Hippocampal formation (tissue), 2 donors: ENCODE data around the gene ZXDC.
A peak's percentile ranks its signal among the peaks of the same experiment; 100 is the strongest.

ENCODE experiments used
- DNase-seq, 2 donors: peaks; one replicate each; lab custom pipeline; 2025; lab: John Stamatoyannopoulos, UW

Gene ZXDC, protein sequence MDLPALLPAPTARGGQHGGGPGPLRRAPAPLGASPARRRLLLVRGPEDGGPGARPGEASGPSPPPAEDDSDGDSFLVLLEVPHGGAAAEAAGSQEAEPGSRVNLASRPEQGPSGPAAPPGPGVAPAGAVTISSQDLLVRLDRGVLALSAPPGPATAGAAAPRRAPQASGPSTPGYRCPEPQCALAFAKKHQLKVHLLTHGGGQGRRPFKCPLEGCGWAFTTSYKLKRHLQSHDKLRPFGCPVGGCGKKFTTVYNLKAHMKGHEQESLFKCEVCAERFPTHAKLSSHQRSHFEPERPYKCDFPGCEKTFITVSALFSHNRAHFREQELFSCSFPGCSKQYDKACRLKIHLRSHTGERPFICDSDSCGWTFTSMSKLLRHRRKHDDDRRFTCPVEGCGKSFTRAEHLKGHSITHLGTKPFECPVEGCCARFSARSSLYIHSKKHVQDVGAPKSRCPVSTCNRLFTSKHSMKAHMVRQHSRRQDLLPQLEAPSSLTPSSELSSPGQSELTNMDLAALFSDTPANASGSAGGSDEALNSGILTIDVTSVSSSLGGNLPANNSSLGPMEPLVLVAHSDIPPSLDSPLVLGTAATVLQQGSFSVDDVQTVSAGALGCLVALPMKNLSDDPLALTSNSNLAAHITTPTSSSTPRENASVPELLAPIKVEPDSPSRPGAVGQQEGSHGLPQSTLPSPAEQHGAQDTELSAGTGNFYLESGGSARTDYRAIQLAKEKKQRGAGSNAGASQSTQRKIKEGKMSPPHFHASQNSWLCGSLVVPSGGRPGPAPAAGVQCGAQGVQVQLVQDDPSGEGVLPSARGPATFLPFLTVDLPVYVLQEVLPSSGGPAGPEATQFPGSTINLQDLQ

DNA sequence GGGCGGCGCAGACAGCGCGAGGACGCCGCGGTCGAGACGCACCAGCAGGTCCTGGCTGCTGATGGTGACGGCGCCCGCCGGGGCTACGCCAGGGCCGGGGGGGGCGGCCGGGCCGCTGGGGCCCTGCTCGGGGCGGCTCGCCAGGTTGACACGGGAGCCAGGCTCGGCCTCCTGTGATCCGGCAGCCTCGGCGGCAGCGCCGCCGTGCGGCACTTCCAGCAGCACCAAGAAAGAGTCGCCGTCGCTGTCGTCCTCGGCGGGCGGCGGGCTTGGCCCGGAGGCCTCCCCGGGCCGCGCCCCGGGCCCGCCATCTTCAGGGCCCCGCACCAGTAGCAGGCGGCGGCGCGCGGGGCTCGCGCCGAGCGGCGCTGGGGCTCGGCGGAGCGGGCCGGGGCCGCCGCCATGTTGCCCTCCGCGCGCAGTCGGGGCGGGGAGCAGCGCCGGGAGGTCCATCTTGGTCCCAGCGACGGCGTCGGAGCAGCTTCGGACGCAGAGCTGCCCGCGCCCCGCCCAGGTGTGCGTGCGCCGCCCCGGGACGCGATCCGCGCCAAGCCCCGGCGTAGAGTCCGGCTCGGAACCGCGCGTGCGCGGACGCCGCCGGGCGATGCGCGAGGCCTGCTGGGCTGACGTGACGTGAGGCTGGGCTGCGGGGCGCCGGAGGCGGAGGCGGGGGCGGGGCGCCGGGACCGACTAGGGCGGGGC lies at the start of gene ZXDC:
ZXDC (minus strand) TSS at position 479 of the 702 bp plus-strand sequence; CDS start at position 453, 26 bp downstream.
- DNase-seq, result peak; percentile 89 to 90

DNA sequence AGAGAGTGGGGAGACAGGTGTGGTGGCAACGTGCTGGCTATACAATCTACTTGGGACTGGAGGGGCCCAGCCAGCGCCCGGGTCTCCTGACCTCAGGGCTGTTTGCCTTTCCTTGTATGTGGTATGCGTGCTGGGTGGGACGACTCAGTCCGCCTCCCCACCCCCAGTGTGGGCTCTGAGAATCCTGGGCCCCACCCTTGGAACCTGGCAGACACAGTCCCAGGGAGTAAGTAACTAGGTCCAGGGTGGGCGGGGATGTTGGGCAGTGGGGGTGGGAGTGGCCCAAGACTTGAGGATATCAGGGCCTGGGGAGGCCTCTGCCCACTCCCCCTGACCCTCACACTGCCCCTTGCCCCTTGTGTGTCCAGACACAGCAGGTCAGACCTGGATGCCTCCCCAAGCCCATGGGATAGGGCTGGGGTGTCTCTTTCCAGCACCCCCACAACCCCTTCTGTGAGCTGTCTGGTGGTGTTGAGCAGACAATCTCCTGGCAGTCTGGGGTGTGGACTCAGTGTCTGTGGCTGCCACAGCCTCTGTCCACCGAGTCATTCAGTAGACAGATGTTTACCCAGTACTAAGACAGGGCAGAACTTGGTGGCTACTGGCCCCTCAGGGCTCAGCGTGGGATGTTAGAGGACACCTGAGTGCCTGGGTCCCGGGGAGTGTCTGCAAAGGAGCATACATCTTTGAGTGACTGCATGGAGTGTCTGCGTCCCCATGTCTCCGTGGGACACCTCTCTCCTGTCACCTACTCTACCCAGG lies 49.6 kb upstream of the ZXDC start:
- no peak for DNase-seq

DNA sequence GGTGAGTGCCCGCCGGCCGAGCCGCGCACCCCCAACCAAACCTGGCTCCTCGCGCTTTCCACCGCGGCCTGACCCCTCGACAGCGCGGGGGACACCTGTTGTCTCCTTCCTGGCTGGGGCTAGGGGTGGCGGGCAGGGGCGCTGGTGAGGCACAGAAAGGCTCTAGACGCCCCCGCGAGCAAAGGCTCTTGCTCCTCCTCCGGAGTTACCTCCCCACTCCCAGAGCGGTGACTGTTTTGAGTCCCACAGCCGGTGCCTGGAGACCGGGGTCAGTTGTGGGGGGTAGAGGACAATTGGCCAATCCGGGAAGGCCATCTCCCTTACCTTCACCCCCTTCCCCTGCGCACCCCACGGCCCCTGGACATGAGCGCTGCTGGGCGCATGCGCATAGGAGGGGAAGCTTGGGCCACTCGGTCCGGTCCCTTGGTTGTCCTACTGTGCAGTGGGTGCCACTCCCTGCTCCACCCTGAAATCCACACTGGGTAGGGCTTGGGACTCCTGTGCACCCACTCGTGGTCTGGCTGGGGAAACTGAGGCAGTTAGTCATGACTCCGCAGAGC lies 48.8 kb upstream of the ZXDC start:
- DNase-seq, result no peak

DNA sequence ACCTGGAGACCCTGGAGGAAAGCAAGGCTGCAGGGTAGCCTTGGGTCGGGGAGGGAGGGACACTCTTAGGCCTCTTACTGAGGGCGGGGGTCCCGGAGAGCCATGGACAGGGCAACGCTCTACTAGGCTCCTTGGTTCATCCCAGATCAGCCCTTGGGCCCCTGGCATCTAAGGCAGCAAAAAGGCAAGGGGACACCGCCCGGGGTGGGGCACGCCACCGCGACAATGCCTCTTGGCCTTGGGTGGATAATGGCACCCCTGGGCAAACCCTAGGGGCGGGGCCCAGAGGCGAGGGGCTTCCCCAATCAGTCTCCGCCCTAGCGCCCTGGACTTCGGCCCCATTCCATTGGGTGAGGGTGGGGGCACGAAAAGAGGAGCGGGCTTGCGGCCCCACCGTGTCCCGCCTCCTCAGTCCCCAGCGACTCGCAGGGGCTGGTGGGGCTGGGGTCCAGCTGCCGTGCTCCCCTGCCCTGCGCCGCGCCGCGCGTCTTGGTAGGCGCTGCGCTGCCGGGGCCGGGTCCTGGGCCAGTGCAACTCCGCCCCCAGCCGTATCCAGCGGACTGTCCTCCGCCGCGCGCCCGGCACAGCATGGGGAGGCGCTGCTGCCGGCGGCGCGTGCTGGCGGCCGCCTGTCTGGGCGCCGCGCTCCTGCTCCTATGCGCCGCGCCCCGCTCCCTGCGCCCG lies 48.2 kb upstream of the ZXDC start, which contains the start of gene CHST13:
CHST13 (plus strand) TSS at position 411 of the 684 bp plus-strand sequence; CDS start at position 589, 178 bp downstream.
- no peak for DNase-seq

DNA sequence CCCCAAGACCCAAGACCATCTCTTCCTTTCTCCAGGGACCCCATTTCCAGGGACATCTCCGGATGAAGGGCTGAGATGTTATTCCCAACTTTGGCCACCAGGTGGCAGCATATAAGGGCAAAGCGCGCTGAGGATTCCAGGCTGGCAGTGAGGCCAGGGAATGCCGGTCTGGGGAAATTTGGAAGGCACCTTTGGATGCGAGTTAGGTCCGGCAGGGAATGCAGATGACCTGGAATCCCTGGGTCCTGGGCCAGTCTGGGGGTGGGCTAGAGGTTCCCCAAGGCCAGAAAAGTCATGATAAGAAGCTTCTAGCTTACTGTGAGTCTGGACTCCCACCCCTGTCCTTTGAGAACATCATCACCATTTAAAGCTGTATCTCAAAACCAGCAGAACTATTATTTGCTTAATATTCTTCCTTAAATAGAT lies 46.7 kb upstream of the ZXDC start:
- peak; percentile 24 to 31 for DNase-seq

DNA sequence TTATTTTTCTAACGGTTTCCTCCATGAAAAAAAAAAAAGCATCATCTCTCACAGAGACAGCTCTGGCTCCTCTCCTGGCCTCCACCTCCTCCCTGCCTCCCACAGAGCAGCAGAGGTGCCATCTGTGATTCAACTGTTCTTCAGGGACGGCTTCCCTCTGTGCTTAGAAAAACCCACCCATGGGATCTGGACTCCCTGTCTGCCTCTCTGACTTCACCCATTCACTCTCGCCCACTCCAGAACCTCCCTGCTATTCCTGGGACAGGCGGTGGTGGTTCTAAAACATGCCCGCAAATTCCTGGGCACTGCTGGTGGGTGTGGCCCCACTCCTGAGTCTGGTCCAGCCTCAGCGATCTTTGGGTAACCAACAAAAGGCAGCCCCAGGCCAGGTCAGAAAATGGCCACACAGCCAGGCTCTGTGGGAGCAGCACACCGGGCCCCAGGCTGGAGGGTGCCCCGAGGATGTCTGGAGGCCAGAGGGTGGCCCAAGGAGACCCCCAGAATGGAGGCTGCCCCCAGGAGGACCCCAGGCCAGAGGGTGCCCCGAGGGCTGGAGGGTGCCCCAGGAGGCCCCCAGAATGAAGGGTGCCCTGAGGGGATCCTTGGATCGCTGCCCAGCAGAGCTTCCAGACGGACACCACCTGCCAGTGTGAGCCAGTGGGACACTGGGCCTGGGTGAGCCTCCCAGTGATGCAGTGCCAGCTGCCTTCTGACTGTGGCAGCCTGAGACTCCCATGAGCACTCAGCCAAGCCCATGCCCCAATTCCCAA lies 45.6 kb upstream of the ZXDC start:
- peak in 1 of 2 donors; percentile 62 for DNase-seq

DNA sequence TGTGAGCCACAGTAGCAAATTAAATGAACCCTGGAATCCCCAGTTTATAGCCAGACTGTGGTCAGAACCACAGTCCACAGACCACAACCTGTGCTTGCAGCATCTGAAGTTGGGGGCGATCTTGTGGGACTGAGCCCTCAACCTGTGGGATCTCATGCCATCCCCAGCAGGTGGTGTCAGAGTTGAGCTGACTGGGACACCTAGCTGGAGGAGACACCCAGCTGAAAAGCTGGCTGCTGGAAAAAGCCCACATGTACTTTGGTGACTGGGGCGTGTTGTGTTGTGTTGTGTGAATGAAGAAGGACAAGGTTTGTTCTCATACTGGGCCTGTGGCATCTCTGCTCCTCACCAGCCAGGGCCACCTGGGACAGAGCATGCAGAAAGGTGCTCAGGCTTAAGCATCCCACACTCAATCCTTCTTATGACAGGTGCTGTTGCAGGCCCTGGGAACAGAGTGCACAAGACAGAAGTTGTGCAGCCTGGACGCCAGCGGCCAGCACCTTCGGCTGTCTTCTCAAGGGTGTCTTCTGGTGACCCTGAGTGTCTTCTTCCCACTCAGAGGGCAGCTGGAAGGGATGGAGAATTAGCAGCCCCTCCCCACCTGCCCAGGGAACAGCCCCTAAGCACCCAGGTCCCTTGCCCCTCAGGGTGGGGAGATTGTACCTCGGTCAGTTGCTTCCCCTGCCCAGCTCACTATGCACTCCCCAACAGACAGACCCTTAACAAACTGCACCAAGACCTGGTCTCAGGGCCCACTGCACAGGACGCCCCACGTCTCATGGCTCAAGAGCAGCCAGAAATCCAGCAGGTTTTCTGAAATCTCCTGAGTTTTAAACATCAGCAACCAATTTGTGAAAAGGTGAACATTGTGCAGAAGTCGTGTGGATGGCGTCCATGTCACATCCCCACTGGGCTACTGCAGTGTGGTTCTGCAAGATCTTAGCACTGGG lies 44.1 kb upstream of the ZXDC start:
- no peak for DNase-seq

DNA sequence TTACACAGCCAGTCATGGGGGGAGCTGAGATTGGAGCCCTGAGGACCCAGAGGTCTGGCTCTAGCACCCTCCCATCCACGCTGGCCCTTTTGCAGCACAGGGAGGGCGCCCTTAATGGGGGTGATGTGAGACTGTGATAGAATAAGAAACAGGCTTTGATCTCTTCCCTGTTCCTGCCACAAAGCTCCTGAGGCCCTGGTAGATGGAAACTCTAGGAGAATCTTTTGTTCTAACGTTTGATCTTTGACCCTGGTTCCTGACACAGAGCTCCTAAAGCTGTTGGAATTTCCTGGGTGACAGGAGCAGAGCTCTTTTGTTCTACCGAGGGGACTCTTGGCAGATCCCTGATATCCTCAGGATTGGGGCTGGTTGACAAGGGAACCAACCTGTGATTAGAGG lies 43.1 kb upstream of the ZXDC start:
- no peak for DNase-seq

DNA sequence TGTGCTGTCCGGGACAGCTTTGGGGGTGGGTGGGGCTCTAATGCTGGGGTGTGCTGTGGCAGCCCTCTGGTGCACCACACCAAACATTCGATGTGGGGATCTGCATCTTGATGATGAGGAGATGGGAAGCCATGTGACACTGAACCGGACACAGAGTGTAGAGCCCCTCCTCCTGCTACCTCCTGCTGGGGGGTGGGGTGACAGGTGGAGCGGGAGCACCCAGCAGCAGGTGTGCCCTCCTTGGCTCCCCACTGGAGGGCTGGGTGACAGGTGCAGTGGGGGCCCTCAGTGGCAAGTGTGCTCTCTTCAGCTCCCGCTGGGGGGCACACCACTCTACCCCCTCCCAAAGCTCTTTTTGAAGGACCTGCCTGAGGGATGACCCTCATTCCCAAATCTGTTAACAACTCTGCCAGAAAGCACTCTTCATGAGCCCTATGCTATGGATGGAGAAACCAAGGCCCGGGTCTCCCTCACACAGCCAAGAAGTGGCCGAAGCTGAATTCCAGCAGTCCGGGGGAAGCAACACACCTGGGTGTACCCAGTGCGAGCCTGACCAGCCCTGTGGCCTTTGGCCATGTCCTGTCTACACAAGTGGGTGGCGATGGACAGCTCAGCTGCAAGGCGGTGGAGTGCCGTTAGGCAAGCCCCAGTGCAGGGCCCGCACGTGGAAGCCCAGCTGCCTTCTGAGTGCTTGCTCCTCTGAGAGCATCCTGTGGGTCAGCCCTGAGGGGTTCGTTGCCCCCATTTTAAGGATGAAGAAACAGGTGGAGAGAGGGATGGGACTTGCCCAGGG lies 42.5 kb upstream of the ZXDC start:
- no peak for DNase-seq

DNA sequence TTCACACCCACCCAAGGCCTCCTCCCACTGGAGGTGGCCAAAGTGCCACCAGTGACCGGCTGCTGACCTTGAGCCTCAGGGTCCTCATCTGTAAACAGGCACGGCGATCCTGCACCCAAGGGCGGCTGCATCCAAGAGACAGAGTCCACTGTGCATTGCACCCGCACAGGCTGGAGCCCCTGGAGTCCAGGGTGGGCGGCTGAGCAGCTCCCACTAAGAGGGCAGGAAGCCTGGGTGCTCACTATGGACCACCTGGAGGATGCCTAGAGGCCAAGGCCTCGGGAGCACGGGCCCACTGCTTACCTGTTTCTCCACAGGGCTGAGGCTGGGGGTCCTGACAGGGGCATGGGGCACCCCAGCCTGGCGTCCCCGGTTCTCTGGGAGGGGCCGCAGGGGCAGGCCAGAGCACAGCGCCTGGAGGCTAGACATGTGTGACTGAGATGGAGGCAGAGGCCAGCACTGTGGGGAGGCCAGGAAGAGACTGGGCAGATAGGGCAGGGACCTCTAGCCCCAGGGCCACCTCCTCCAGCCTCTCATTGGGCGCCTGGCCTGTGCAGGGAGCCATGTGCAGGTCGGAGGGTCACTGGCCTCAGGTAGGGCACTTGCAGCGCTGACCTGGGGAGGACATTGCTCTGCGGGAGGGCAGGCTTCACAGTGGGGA lies 41.7 kb upstream of the ZXDC start, which contains the start of gene UROC1:
UROC1 (minus strand) TSS at position 483 of the 661 bp plus-strand sequence; CDS start at position 429, 54 bp downstream.
- no peak for DNase-seq

DNA sequence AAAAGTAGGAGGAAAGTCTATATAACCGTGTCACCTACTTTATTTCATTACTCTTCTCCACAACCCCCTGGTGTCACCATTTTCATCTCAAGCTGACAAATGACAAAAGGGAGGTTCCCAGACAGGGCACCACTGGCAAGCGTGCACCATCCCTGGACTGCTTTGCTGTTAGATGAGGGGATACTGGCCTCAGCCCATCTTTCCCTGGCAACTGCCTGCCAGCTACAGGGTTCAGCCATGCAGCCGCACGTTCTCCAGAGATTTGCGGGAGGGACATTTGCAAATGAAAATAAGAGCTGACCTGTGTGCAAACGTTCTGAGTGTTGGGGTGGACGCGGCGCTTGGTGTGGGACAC lies 41.2 kb upstream of the ZXDC start:
- no peak for DNase-seq

DNA sequence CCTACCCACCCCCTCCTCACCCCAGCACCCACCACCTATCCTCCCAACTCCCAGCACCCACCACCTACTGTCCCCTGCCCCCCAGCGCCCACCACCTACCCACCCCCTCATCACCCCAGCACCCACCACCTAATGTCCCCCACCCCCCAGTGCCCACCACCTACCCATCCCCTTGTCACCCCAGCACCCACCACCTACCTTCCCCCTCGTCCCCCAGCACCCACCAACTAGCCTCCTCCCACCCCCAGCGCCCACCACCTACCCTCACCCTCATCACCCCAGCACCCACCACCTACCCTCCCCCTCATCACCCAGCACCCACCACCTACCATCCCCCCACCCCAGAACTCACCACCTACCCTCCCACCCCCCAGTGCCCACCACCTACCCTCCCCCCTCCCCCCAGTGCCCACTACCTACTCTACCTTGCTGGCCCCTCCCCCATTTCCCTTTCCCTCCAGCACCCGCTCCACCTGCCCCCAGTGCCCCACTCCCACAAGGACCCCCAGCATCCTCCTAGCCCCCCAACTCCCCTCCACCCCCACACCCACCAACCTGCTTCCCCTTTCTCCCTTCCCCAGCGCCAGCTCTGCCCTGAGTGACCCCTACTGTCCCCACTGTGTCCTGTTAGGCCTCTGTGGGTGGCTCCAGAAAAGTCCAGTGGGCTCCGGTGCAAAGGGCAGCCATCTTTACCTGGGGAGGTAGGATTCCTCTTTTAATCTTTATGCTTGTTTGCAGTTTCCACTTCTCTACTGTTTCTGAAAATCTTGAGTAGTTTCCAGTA lies 40.7 kb upstream of the ZXDC start:
- DNase-seq, result no peak

DNA sequence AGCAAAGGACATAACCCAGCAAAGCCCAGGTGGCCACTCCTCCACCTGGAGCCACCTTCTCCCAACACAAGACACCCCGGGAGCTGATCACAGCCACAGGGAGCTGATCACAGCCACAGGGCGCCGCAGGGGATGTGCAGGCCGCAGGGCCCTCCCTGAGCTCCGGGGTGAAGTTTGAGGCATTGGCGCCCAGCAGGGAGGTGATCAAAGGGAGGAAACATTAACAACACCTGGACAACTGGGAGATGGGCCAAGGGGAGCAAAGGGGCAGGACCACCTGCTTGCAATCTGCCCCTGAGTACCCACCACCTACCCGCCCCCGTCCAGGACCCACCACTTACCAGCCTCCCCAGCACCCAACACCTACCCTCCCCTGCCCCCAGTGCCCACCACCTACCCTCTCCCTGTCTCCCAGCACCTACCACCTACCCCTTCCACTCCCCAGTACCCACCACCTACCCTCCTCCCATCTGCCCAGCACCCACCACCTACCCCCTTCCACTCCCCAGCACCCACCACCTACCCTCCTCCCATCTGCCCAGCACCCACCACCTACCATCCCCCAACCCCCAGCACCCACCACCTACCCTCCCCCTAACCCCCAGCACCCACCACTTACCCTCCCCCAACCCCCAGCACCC lies 39.5 kb upstream of the ZXDC start:
- DNase-seq, result no peak

DNA sequence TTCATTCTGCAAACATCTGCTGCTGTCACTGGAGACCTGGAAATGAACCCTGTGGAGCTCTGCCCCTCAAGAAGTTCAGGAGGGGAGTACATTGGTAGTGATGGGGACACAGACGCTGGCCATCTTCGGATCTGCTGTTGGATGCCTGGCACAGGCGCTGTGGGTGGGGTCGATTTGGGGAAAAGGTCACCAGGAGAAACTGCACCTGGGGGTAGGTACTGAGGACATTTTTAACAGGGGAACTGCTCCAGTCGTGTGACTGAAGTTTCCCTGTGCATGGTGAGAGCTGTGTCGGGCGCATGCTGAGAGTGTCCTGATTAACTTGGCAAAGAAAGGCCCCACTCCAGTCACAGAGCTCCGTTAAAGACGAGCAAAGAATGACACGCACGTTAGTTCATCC lies 38.5 kb upstream of the ZXDC start:
- no peak for DNase-seq

DNA sequence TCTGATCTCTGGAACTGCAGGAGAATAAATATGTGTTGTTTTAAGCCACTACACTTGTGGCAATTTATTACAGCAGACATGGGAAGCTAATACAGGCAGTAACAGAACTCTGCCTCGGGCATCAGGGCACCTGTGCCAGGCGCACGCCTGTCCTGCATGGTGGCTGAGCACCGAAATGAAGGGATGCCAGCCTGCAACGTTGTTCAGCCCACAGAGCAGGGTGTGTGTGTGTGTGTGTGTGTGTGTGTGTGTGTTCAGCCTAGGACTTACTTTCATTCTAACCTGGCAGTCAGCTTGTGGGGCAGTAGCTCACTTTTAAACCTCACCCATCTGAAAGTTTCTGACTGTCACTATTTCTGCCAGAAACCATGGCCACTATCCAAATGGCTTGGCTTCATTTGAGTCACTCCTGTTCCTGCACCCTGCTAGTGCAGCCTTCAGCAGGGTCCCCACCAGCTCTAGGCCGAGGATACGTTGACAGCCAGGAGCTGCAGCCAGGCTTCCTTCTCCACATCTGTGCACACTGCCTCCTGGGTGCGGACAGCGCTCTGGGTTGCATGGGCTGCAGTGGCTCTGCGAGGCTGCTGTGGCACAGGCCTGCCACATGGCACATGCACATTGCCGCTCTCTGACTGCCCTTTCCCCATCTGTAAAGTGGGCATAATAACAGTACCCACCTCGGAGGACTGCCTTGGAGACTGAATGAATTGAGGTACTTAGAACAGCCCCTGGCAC lies 37.4 kb upstream of the ZXDC start:
- DNase-seq, result no peak
